GM12872 (cell line): ENCODE measurements around the gene RTEL1.

Experiments used
- CTCF ChIP-seq: IDR thresholded peaks from 3 replicates; pipeline ENCODE4 v1.5.1; 2011; ENCODE audit warnings: low read depth, mild to moderate bottlenecking, low read length, moderate library complexity; ENCODE audit not compliant: insufficient read depth

Gene RTEL1

GRCh38 chr20:63622732-63623131 is 35.4 kb upstream of the RTEL1 start:
- no peak for TF ChIP-seq CTCF

- no peak for TF ChIP-seq CTCF
These were observed 33.6 kb upstream of the RTEL1 start for GRCh38 chr20:63624486-63624885.

- no peak for TF ChIP-seq CTCF
These were observed 32.2 kb upstream of the RTEL1 start for GRCh38 chr20:63625771-63626423.

- no peak for TF ChIP-seq CTCF
These were observed 31.5 kb upstream of the RTEL1 start, which contains the start of gene GMEB2 for GRCh38 chr20:63626424-63627128. GMEB2 (minus strand) TSS chr20:63627101; CDS start chr20:63619397, 7,704 bp downstream.

GRCh38 chr20:63627129-63627750 is 30.9 kb upstream of the RTEL1 start:
- no peak for TF ChIP-seq CTCF

- TF ChIP-seq CTCF: no peak
These were observed 30.3 kb upstream of the RTEL1 start for GRCh38 chr20:63627751-63628245.

- no peak for TF ChIP-seq CTCF
These were observed 29.7 kb upstream of the RTEL1 start for GRCh38 chr20:63628246-63628975.
